ENCODE results near the gene OGFOD3. TPM values are rescaled to one million over a fixed set of nuclear protein-coding genes. Genes with fewer than 3 reads are reported as not detected.

OGFOD3 gene
- polyA plus RNA-seq, 6 donors from 2014 or later: 22.8 to 31.6 (median 26.1) TPM

- ATAC-seq (ENCODE audit: low read depth in 2 of 2) (no peak), DNase-seq (no peak)
- H3K27ac Mint-ChIP-seq: peak overlapping the region in 3 of 6 donors; percentile 56 to 93 (median 81)
- peaks cover 17 to 52% (median 30%) of the 10 kb centered on the region in 3 donors for H3K4me1 Mint-ChIP-seq
- no peaks in the 10 kb centered on the region for H3K9me3 Mint-ChIP-seq
- H3K36me3 Mint-ChIP-seq: peaks cover 0 to 5% of the 10 kb centered on the region in 2 donors
- no peak overlapping the region for H3K4me3 Mint-ChIP-seq
- no peaks in the 10 kb centered on the region for H3K27me3 Mint-ChIP-seq
Measured at GRCh38 chr17:82444284-82444893, 26.0 kb upstream of the OGFOD3 start.

- Mint-ChIP-seq H3K9me3 (no peaks in the 10 kb centered on the region), H3K36me3 (peaks cover 0 to 5% of the 10 kb centered on the region in 2 donors), H3K4me1 (peaks cover 16 to 46% (median 23%) of the 10 kb centered on the region in 3 donors), H3K4me3 (peak overlapping the region in 1 of 8 donors; percentile 48), H3K27me3 (no peaks in the 10 kb centered on the region), H3K27ac (peak overlapping the region in 1 of 6 donors; percentile 56)
- no peak for ATAC-seq (ENCODE audit: low read depth in 2 of 2)
- no peak for DNase-seq
Measured at GRCh38 chr17:82443465-82444283, 25.3 kb upstream of the OGFOD3 start.

DNA sequence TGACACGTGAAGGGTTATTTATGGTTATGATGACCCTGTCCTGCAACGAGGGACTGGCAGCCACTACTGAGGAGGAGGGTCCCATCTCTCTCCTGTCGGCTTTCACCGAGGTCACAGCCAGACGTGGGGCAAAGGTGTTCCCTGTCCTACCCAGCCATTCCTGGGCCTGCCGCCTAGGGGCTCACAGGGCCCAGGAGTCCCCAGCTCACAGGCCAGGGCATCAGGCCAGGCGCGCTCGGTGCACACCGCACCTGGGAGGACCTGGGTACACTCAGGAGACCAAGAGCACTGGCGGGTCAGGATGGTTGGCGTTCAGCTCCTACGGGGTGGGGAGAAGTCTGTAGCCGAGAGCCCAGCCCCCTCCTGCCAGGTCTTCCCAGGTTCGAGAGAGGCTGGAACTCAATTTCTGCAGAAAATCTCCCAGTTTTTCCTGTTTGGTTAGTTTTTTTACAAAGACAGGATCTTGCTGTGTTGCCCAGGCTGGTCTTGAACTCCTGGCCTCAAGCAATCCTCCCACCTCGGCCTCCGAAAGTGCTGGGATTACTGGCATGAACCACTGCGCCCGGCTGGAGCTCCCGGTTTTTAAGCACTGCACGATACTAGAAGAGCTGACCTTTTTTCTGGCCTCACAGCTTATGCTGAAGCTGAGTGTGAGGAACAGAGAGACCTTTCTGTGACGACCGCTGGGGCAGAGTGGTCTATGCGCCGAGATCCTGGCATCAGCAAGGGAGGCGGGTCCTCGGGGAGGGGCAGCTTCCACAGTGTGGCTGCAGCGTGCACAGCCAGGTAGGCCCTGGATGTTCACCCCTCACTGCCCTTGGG is 24.5 kb upstream of the OGFOD3 start:
- ATAC-seq (ENCODE audit: low read depth in 2 of 2) (no peak), DNase-seq (no peak)
- H3K4me3 Mint-ChIP-seq: peak overlapping the region in 2 of 8 donors; percentile 33 to 48
- peaks cover 0 to 5% of the 10 kb centered on the region in 2 donors for H3K36me3 Mint-ChIP-seq
- no peaks in the 10 kb centered on the region for H3K27me3 Mint-ChIP-seq
- H3K4me1 Mint-ChIP-seq: peaks cover 16 to 51% (median 23%) of the 10 kb centered on the region in 3 donors
- H3K9me3 Mint-ChIP-seq: no peaks in the 10 kb centered on the region
- peak overlapping the region in 3 of 6 donors; percentile 44 to 56 (median 44) for H3K27ac Mint-ChIP-seq

GRCh38 chr17:82441691-82442487 is 23.5 kb upstream of the OGFOD3 start:
- Mint-ChIP-seq H3K27me3 (no peaks in the 10 kb centered on the region), H3K9me3 (no peaks in the 10 kb centered on the region), H3K4me1 (peaks cover 12 to 43% (median 20%) of the 10 kb centered on the region in 3 donors), H3K36me3 (peaks cover 0 to 5% of the 10 kb centered on the region in 2 donors), H3K27ac (peak overlapping the region in 4 of 6 donors; percentile 33 to 92 (median 86)), H3K4me3 (peak overlapping the region in 1 of 8 donors; percentile 31)
- peak; percentile 39 to 45 for ATAC-seq (ENCODE audit: low read depth in 2 of 2)
- DNase-seq: no peak

DNA sequence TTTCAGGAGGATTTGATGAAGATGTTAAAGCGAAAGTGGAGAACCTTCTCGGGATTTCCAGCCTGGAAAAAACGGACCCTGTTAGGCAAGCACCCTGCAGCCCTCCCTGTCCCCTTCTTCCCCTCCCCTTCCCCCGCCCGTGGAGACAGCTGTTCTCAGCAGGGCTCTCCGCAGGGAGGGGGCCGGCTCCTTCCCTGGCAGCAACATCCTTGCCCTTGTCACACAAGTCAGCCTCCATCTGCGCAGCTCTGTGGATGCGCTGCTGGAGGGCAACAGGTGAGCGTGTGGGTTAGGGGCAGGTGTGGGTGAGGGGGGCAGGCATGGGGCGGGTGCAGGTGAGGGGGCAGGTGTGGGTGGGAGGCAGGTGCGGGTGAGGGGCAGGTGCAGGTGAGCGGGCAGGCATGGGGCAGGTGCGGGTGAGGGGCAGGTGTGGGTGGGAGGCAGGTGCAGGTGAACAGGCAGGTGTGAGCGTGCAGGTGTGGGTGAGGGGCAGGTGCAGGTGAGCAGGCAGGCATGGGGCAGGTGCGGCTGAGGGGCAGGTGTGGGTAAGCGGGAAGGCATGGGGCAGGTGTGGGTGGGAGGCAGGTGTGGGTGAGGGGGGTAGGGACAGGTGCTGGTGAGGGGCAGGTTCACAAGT is 22.7 kb upstream of the OGFOD3 start:
- Mint-ChIP-seq H3K4me3 (peak overlapping the region in 6 of 8 donors; percentile 32 to 82 (median 73)), H3K4me1 (peaks cover 12 to 36% (median 17%) of the 10 kb centered on the region in 3 donors), H3K36me3 (peaks cover 0 to 5% of the 10 kb centered on the region in 2 donors), H3K27me3 (no peaks in the 10 kb centered on the region), H3K27ac (peak overlapping the region in 4 of 6 donors; percentile 33 to 96 (median 94)), H3K9me3 (no peaks in the 10 kb centered on the region)
- DNase-seq (no peak), ATAC-seq (ENCODE audit: low read depth in 2 of 2) (peak; percentile 12 to 19)

- no peaks in the 10 kb centered on the region for H3K9me3 Mint-ChIP-seq
- H3K36me3 Mint-ChIP-seq: peaks cover 0 to 5% of the 10 kb centered on the region in 2 donors
- peaks cover 12 to 30% (median 17%) of the 10 kb centered on the region in 3 donors for H3K4me1 Mint-ChIP-seq
- peak overlapping the region; percentile 41 to 82 (median 73) for H3K4me3 Mint-ChIP-seq
- H3K27ac Mint-ChIP-seq: peak overlapping the region in 5 of 6 donors; percentile 91 to 96 (median 94)
- DNase-seq: peak; percentile 31
- ATAC-seq (ENCODE audit: low read depth in 2 of 2): peak; percentile 58 to 60
- no peaks in the 10 kb centered on the region for H3K27me3 Mint-ChIP-seq
Measured at GRCh38 chr17:82440469-82440981, 22.1 kb upstream of the OGFOD3 start.

- H3K9me3 Mint-ChIP-seq: no peaks in the 10 kb centered on the region
- H3K27me3 Mint-ChIP-seq: no peaks in the 10 kb centered on the region
- H3K4me1 Mint-ChIP-seq: peaks cover 12 to 35% (median 21%) of the 10 kb centered on the region in 3 donors
- H3K36me3 Mint-ChIP-seq: peaks cover 0 to 5% of the 10 kb centered on the region in 2 donors
- ATAC-seq (ENCODE audit: low read depth in 2 of 2): no peak
- H3K4me3 Mint-ChIP-seq: peak overlapping the region in 5 of 8 donors; percentile 41 to 80 (median 72)
- DNase-seq: no peak
- peak overlapping the region in 4 of 6 donors; percentile 44 to 96 (median 92) for H3K27ac Mint-ChIP-seq
Measured at GRCh38 chr17:82439829-82440365, 21.5 kb upstream of the OGFOD3 start.

DNA sequence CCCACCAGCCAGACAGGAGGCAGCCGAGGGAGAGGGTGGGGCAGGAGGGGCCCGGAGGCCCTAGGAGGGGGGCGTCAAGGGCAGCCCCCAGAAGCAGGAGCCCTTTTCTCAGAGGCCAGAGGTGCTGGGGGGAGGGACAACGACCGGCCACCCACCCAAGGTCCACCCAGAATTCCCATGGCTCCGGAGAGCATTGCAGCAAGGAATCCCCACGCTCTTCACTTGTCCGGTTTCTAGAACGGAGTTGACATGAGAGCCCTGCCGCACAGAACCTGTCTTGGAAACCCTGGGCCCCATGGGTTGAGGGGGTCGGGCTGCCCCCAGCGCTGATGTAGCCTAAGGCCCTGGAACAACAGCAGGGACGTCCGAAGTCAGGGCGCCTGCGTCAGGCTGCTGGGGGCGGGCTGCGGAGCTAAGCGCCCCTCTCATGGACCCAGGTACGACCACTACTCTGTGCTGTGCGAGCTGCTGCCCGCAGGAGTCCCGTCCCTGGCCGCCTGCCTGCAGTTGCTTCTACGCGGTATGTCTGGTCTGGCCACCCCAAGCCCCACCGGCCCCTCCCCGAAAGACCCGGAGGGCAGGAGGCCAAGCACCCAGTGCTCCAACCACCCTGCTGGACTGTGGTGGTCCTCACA is 20.9 kb upstream of the OGFOD3 start:
- Mint-ChIP-seq H3K27me3 (no peaks in the 10 kb centered on the region), H3K9me3 (no peaks in the 10 kb centered on the region), H3K4me1 (peaks cover 12 to 40% (median 27%) of the 10 kb centered on the region in 3 donors), H3K27ac (peak overlapping the region in 3 of 6 donors; percentile 24 to 51 (median 44)), H3K4me3 (no peak overlapping the region), H3K36me3 (peaks cover 0 to 5% of the 10 kb centered on the region in 2 donors)
- ATAC-seq (ENCODE audit: low read depth in 2 of 2) (no peak), DNase-seq (no peak)

DNA sequence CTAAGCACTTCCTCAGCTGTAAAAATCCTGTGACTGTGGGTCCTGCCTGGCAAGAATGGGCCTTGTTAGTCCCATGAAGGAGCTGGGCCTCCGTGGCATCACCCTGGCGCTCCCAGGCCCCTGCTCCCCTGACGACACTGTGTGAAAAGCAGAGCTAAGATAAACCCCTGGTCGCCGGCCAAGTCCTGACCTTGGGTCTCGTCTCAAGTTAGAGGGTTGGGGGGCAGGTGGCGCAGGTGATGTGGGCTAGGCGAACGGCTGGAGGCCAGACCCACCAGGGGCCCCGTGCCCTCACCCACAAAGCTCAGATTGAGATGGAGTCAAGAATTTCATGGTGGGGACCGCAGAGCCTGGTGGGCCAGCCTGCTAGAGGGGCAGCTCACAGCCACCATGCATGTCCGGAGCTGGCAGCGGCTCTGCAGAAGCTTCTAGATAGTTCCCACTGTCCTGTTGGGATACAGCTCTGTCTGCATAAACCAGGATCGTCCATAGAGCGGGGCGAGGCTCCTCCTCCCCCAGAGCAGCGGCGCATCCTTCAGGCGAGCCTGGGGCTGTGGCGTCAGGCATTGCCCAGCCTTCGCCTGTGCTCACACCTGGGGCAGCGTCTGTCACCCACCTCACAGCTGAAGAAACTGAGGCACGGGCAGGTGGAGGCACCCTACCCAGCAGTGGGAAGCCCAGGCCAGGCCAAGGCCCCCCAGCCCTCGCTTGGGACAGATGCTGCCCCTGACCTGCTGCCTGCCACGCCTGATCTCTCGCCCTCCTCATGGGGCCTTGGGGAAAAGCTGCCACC is 20.2 kb upstream of the OGFOD3 start:
- DNase-seq (no peak), ATAC-seq (ENCODE audit: low read depth in 2 of 2) (no peak)
- Mint-ChIP-seq H3K36me3 (peaks cover 0 to 5% of the 10 kb centered on the region in 2 donors), H3K9me3 (no peaks in the 10 kb centered on the region), H3K4me3 (no peak overlapping the region), H3K27ac (peak overlapping the region in 2 of 6 donors; percentile 51 to 54), H3K4me1 (peaks cover 15 to 47% (median 32%) of the 10 kb centered on the region in 3 donors), H3K27me3 (no peaks in the 10 kb centered on the region)

DNA sequence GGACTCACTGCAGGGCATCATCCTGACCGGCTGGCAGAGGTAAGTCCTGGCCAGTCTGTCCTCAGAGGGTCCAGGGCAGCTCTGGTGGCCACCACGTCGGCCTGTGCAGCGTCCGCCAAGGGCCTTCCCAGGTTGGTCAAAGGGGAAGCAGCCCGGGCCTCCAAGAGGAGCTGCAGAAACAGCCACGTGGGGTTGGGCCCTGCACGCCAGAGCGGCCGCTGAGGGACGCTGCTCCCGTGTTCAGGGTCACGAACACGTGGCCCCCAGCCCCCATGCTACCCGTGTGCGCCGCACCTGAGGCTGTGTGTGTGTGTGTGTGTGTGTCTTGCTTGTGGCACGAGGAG is 18.9 kb upstream of the OGFOD3 start:
- Mint-ChIP-seq H3K9me3 (no peaks in the 10 kb centered on the region), H3K4me1 (peaks cover 15 to 46% (median 32%) of the 10 kb centered on the region in 3 donors), H3K27ac (no peak overlapping the region), H3K36me3 (no peaks in the 10 kb centered on the region), H3K4me3 (no peak overlapping the region), H3K27me3 (no peaks in the 10 kb centered on the region)
- no peak for DNase-seq
- no peak for ATAC-seq (ENCODE audit: low read depth in 2 of 2)

Data from naive B cell (primary cell).